Fibroblast of mammary gland (primary cell): Measurements from ENCODE around the gene UBP1.

Source experiments
- DNase-seq: peaks from one replicate; pipeline ENCODE4 v3.0.0-alpha.2; 2010; ENCODE audit warnings: low read depth
- H3K4me3 ChIP-seq: 2 replicates; pipeline ENCODE4 v1.5.1; 2011; ENCODE audit warnings: low read depth, mild to moderate bottlenecking, low read length, moderate library complexity; ENCODE audit not compliant: control insufficient read depth
- CTCF ChIP-seq: conservative IDR thresholded peaks from 2 replicates; pipeline ENCODE4 v1.5.1; 2011; ENCODE audit warnings: low read depth, low read length, inconsistent platforms; ENCODE audit not compliant: control insufficient read depth, insufficient read depth

Gene UBP1

GRCh38 chr3:33440328-33441224 lies at the start of gene UBP1:
TSS of gene UBP1 (minus strand) at chr3:33440405. CDS start at chr3:33439848, 557 bp downstream.
- no peak for TF ChIP-seq CTCF
- H3K4me3 ChIP-seq, result peak within 1 kb of the TSS; percentile 83
- DNase-seq, result peak; percentile 100

- TF ChIP-seq CTCF, result no peak
- DNase-seq, result no peak
Measured at GRCh38 chr3:33488683-33489082, 48.5 kb upstream of the UBP1 start.

GRCh38 chr3:33488246-33488645 lies 48.0 kb upstream of the UBP1 start:
- no peak overlapping the region for H3K4me3 ChIP-seq
- no peak for TF ChIP-seq CTCF
- no peak for DNase-seq

More at GRCh38 chr3:33488683-33489082, 48.5 kb upstream of the UBP1 start:
- no peak overlapping the region for H3K4me3 ChIP-seq

- no peak overlapping the region for H3K4me3 ChIP-seq
- peak; percentile 21 for DNase-seq
- no peak for TF ChIP-seq CTCF
Measured at GRCh38 chr3:33482111-33482521, 41.9 kb upstream of the UBP1 start.

GRCh38 chr3:33474896-33475295 lies 34.7 kb upstream of the UBP1 start:
- DNase-seq, result no peak
- no peak overlapping the region for H3K4me3 ChIP-seq
- TF ChIP-seq CTCF, result no peak

GRCh38 chr3:33473813-33474212 lies 33.6 kb upstream of the UBP1 start:
- no peak overlapping the region for H3K4me3 ChIP-seq
- no peak for TF ChIP-seq CTCF
- DNase-seq, result no peak
